ENCODE results near the gene ATP6V1F.

ATP6V1F gene

GRCh38 chr7:128876978-128877755 is 14.5 kb downstream of the ATP6V1F start:
- TF ChIP-seq, protein P1, sequence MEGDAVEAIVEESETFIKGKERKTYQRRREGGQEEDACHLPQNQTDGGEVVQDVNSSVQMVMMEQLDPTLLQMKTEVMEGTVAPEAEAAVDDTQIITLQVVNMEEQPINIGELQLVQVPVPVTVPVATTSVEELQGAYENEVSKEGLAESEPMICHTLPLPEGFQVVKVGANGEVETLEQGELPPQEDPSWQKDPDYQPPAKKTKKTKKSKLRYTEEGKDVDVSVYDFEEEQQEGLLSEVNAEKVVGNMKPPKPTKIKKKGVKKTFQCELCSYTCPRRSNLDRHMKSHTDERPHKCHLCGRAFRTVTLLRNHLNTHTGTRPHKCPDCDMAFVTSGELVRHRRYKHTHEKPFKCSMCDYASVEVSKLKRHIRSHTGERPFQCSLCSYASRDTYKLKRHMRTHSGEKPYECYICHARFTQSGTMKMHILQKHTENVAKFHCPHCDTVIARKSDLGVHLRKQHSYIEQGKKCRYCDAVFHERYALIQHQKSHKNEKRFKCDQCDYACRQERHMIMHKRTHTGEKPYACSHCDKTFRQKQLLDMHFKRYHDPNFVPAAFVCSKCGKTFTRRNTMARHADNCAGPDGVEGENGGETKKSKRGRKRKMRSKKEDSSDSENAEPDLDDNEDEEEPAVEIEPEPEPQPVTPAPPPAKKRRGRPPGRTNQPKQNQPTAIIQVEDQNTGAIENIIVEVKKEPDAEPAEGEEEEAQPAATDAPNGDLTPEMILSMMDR (conservative IDR thresholded peaks at IDR 0.05; ENCODE audit: low read depth, low read length) = no peak
- no peak for DNase-seq (ENCODE audit: low read depth)
- H3K4me3 ChIP-seq (ENCODE audit: low read length) = no peak overlapping the region

DNA sequence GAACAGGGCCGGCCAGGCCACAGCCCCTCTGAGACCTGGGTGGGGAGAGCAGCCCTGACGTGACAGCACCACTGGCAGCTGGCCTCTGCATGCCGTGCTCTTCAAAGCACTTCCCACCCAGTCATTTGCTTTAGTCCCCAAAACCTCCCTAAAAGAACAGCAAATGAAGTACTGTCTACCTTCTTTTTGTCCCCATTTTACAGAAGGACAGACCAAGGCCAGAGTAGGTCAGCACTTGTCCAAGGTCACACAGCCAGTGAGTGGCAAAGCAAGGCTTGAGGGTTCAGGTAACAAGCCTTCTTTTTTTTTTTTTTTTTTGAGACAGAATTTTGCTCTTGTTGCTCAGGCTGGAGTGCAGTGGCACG is 15.1 kb downstream of the ATP6V1F start:
- H3K4me3 ChIP-seq (ENCODE audit: low read length) = no peak overlapping the region
- TF ChIP-seq, protein P1 (conservative IDR thresholded peaks at IDR 0.05; ENCODE audit: low read depth, low read length) = no peak
- no peak for DNase-seq (ENCODE audit: low read depth)

- H3K4me3 ChIP-seq (ENCODE audit: low read length) = no peak overlapping the region
- TF ChIP-seq, protein P1 (conservative IDR thresholded peaks at IDR 0.05; ENCODE audit: low read depth, low read length) = no peak
- no peak for DNase-seq (ENCODE audit: low read depth)
Measured at GRCh38 chr7:128878226-128879105, 15.8 kb downstream of the ATP6V1F start.

DNA sequence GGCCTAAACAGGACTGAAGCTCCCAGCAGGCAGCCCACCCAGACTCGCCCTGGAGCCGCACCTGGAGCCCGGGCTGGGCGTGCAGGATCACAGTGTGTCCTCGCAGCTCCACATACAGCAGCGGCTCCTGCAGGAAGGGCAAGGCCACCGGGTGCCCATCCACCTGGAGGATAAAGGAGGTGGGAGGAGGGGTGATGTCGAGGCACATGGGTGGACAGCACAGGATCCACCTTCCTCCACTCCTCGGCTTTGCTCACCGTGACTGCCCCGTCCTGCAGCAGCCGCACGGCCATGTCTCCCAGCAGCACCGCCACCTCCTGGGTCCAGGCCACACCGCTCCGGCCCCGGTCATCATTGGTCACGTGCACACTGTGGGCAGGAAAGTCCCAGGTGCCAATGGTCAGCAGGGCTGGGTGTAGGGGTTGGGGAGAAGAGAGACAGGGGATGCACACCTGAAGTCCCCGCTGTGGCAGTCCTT is 16.8 kb downstream of the ATP6V1F start:
- H3K4me3 ChIP-seq (ENCODE audit: low read length) = no peak overlapping the region
- no peak for DNase-seq (ENCODE audit: low read depth)
- TF ChIP-seq, protein P1 (conservative IDR thresholded peaks at IDR 0.05; ENCODE audit: low read depth, low read length) = no peak

DNA sequence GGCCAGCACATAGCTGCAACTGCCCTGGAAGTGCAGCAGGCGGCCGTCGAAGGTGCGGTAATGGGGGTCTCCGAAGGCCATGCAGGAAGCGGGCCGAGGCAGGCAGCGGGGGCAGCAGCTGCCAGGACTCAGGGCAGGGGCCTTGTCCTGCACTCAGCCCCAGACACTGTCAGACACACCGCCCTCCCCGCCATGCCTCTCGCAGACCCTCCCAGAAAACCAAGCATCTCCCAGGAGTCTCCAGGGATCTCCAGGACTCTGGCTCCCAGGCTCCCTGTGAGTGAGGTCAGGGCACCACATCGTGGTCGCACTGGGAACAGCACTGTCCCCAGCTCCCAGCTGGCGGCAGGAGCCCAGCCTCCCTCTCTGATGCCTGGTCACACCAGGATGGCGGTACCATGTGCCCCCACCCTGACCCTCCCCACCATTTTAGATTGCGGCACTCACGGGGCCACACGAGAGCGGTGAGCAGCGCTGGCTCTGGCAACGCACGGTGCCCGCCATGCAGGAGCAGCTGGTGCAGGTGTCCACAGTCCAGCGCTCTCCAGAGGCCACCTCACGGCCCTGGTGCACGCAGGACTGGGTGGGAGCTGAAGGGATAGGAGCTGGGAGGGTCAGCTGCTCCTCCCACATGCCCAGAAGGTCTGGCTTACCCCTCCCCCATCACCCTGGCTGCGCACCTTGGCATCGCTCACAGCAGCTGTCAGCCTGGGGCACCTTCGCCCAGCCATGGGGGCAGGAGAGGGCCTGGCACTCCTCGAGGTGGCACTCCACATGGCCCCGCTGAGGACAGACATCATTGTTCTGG is 17.5 kb downstream of the ATP6V1F start:
- TF ChIP-seq, protein P1 (conservative IDR thresholded peaks at IDR 0.05; ENCODE audit: low read depth, low read length) = peak; percentile 83
- no peak for DNase-seq (ENCODE audit: low read depth)
- H3K4me3 ChIP-seq (ENCODE audit: low read length) = no peak overlapping the region

GRCh38 chr7:128880791-128881457 is 18.3 kb downstream of the ATP6V1F start:
- H3K4me3 ChIP-seq (ENCODE audit: low read length) = no peak overlapping the region
- no peak for DNase-seq (ENCODE audit: low read depth)
- TF ChIP-seq, protein P1 (conservative IDR thresholded peaks at IDR 0.05; ENCODE audit: low read depth, low read length) = no peak
